Nucleus accumbens (tissue), 56 donors: ENCODE measurements around the gene ARHGAP6.
A peak's percentile ranks its signal among the peaks of the same experiment; 100 is the strongest.

Experiments used
- DNase-seq, 56 donors: peaks; one replicate each; lab custom pipeline; 2025; lab: John Stamatoyannopoulos, UW

ARHGAP6 gene

GRCh38 chrX:11205796-11206195 lies 459.9 kb downstream of the ARHGAP6 start:
- no peak for DNase-seq

GRCh38 chrX:11197671-11198070 lies 468.0 kb downstream of the ARHGAP6 start:
- DNase-seq = no peak

- no peak for DNase-seq
Observed at GRCh38 chrX:11196476-11196875, 469.2 kb downstream of the ARHGAP6 start.

- no peak for DNase-seq
Observed at GRCh38 chrX:11193035-11193469, 472.7 kb downstream of the ARHGAP6 start.

- no peak for DNase-seq
Observed at GRCh38 chrX:11190745-11191510, 474.8 kb downstream of the ARHGAP6 start.

GRCh38 chrX:11189097-11189496 lies 476.6 kb downstream of the ARHGAP6 start:
- no peak for DNase-seq

GRCh38 chrX:11188664-11189063 lies 477.1 kb downstream of the ARHGAP6 start:
- DNase-seq = no peak

GRCh38 chrX:11187001-11187400 lies 478.7 kb downstream of the ARHGAP6 start:
- no peak for DNase-seq

GRCh38 chrX:11185861-11186260 lies 479.9 kb downstream of the ARHGAP6 start:
- DNase-seq = no peak

- peak in 1 of 56 donors; percentile 8 for DNase-seq
Observed at GRCh38 chrX:11180571-11180970, 485.1 kb downstream of the ARHGAP6 start.

GRCh38 chrX:11172415-11172814 lies 493.3 kb downstream of the ARHGAP6 start:
- no peak for DNase-seq

GRCh38 chrX:11171956-11172355 lies 493.8 kb downstream of the ARHGAP6 start:
- DNase-seq = no peak

GRCh38 chrX:11164433-11164832 lies 501.3 kb downstream of the ARHGAP6 start:
- no peak for DNase-seq

- no peak for DNase-seq
Observed at GRCh38 chrX:11159149-11159548, 506.6 kb downstream of the ARHGAP6 start.

GRCh38 chrX:11151799-11152559 lies 513.7 kb downstream of the ARHGAP6 start:
- no peak for DNase-seq

- DNase-seq = no peak
Observed at GRCh38 chrX:11148401-11148800, 517.3 kb downstream of the ARHGAP6 start.

- no peak for DNase-seq
Observed at GRCh38 chrX:11146411-11146810, 519.3 kb downstream of the ARHGAP6 start.

GRCh38 chrX:11143931-11144678 lies 521.6 kb downstream of the ARHGAP6 start:
- peak in 43 of 56 donors; percentile 1 to 61 (median 22) for DNase-seq

- DNase-seq = peak in 1 of 56 donors; percentile 0
Observed at GRCh38 chrX:11138498-11139390, 527.0 kb downstream of the ARHGAP6 start.

- no peak for DNase-seq
Observed at GRCh38 chrX:11137543-11138139, 528.1 kb downstream of the ARHGAP6 start.
